ENCODE measurements around the gene SCD5. TPM values are rescaled to one million over a fixed set of nuclear protein-coding genes. Genes with fewer than 3 reads are reported as not detected.

The SCD5 gene
- total RNA-seq, 2 experiments from 2014 or later: 0.47 to 0.76 TPM

GRCh38 chr4:82640540-82640939 lies 158.1 kb downstream of the SCD5 start:
- CTCF ChIA-PET (ENCODE audit: unreplicated experiment): no interaction called here
- POLR2A ChIA-PET: no interaction called here
- Histone ChIP-seq H2AFZ (ENCODE audit: low read length) (no peak overlapping the region), H3K79me2 (ENCODE audit: insufficient read depth, low read depth, low read length) (no peaks in the 10 kb centered on the region), H3K9me2 (ENCODE audit: insufficient read depth, low read length) (no peaks in the 10 kb centered on the region), H4K20me1 (ENCODE audit: insufficient read depth, low read length) (no peaks in the 10 kb centered on the region), H3K36me3 (ENCODE audit: insufficient read depth, low read length) (no peaks in the 10 kb centered on the region), H3K4me3 (ENCODE audit: low read depth, low read length, poor library complexity, severe bottlenecking) (no peak overlapping the region), H3K4me2 (ENCODE audit: low read length) (no peak overlapping the region), H3K4me1 (ENCODE audit: insufficient read depth, low read length, poor library complexity, severe bottlenecking) (no peaks in the 10 kb centered on the region), H3K9me3 (ENCODE audit: low read length) (no peaks in the 10 kb centered on the region), H3K27ac (ENCODE audit: low read depth, low read length, poor library complexity, severe bottlenecking) (no peak overlapping the region)
- intact Hi-C loops (cut with micrococcal nuclease; ENCODE audit: unreplicated experiment): no loop called here
- TF ChIP-seq, protein P1, sequence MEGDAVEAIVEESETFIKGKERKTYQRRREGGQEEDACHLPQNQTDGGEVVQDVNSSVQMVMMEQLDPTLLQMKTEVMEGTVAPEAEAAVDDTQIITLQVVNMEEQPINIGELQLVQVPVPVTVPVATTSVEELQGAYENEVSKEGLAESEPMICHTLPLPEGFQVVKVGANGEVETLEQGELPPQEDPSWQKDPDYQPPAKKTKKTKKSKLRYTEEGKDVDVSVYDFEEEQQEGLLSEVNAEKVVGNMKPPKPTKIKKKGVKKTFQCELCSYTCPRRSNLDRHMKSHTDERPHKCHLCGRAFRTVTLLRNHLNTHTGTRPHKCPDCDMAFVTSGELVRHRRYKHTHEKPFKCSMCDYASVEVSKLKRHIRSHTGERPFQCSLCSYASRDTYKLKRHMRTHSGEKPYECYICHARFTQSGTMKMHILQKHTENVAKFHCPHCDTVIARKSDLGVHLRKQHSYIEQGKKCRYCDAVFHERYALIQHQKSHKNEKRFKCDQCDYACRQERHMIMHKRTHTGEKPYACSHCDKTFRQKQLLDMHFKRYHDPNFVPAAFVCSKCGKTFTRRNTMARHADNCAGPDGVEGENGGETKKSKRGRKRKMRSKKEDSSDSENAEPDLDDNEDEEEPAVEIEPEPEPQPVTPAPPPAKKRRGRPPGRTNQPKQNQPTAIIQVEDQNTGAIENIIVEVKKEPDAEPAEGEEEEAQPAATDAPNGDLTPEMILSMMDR (conservative IDR thresholded peaks at IDR 0.05; ENCODE audit: low read length): no peak
- no peak for TF ChIP-seq EZH2phosphoT487 (IDR thresholded peaks at IDR 0.05; ENCODE audit: borderline replicate concordance, low read depth, low read length)
- DNase-seq (ENCODE audit: low spot score): no peak
- BruUV-seq (replicated peaks): no TSS peak

DNA sequence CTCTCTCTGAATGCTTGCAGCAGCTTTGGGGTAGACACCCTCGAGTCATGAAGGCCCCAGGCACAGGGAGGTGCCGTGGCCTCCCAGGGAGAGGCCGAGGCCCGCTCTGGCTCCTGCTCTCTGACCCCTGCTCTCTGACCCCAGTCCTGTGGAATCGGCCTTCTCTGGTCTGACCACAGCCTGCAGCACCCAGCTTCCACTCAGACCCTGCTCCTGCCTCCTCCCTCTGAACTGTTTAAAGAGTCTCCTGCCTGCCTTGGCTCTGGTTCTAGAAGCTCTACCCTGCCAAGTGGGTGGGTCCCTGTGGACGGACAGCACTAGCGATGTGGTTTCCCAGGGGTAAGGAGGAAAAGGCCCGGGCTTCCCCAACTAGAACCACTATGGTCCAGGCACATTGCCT lies 158.6 kb downstream of the SCD5 start:
- intact Hi-C loops (cut with micrococcal nuclease; ENCODE audit: unreplicated experiment): no loop called here
- BruUV-seq (replicated peaks): no TSS peak
- ChIA-PET POLR2A (no interaction called here), CTCF (ENCODE audit: unreplicated experiment) (no interaction called here)
- H3K27ac ChIP-seq (ENCODE audit: low read depth, low read length, poor library complexity, severe bottlenecking): no peak overlapping the region
- no peaks in the 10 kb centered on the region for H3K79me2 ChIP-seq (ENCODE audit: insufficient read depth, low read depth, low read length)
- H3K4me3 ChIP-seq (ENCODE audit: low read depth, low read length, poor library complexity, severe bottlenecking): no peak overlapping the region
- TF ChIP-seq EZH2phosphoT487 (IDR thresholded peaks at IDR 0.05; ENCODE audit: borderline replicate concordance, low read depth, low read length): no peak
- TF ChIP-seq, protein P1 (conservative IDR thresholded peaks at IDR 0.05; ENCODE audit: low read length): no peak
- H3K9me2 ChIP-seq (ENCODE audit: insufficient read depth, low read length): no peaks in the 10 kb centered on the region
- no peaks in the 10 kb centered on the region for H3K36me3 ChIP-seq (ENCODE audit: insufficient read depth, low read length)
- H2AFZ ChIP-seq (ENCODE audit: low read length): no peak overlapping the region
- H4K20me1 ChIP-seq (ENCODE audit: insufficient read depth, low read length): no peaks in the 10 kb centered on the region
- no peak overlapping the region for H3K4me2 ChIP-seq (ENCODE audit: low read length)
- DNase-seq (ENCODE audit: low spot score): no peak
- H3K4me1 ChIP-seq (ENCODE audit: insufficient read depth, low read length, poor library complexity, severe bottlenecking): no peaks in the 10 kb centered on the region
- no peaks in the 10 kb centered on the region for H3K9me3 ChIP-seq (ENCODE audit: low read length)

DNA sequence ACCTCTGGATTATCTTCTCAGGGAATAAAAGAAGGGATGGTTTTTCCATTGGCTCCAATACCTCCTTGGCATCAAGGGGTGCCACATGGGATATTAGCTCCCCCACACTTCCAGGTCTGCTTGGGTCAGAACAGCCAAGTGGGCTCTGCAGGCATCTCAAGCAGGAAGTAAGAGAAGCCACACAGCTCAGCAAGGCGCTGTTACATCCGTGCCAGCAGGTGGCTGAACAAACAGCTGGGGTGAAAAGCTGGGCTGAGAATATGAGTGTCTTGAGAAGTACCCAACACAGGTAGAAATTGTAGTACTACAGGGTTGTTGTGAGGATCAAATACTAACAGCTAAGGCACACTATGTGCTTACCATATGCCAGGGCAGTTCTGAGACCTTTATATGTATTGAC lies 160.1 kb downstream of the SCD5 start:
- Histone ChIP-seq H3K79me2 (ENCODE audit: insufficient read depth, low read depth, low read length) (no peaks in the 10 kb centered on the region), H4K20me1 (ENCODE audit: insufficient read depth, low read length) (no peaks in the 10 kb centered on the region), H3K4me2 (ENCODE audit: low read length) (no peak overlapping the region), H3K36me3 (ENCODE audit: insufficient read depth, low read length) (no peaks in the 10 kb centered on the region), H3K4me3 (ENCODE audit: low read depth, low read length, poor library complexity, severe bottlenecking) (no peak overlapping the region), H3K27ac (ENCODE audit: low read depth, low read length, poor library complexity, severe bottlenecking) (no peak overlapping the region), H3K9me3 (ENCODE audit: low read length) (no peaks in the 10 kb centered on the region), H3K9me2 (ENCODE audit: insufficient read depth, low read length) (no peaks in the 10 kb centered on the region), H3K4me1 (ENCODE audit: insufficient read depth, low read length, poor library complexity, severe bottlenecking) (no peaks in the 10 kb centered on the region), H2AFZ (ENCODE audit: low read length) (no peak overlapping the region)
- BruUV-seq (replicated peaks): no TSS peak
- CTCF ChIA-PET (ENCODE audit: unreplicated experiment): no interaction called here
- POLR2A ChIA-PET: no interaction called here
- TF ChIP-seq EZH2phosphoT487 (IDR thresholded peaks at IDR 0.05; ENCODE audit: borderline replicate concordance, low read depth, low read length): no peak
- TF ChIP-seq, protein P1 (conservative IDR thresholded peaks at IDR 0.05; ENCODE audit: low read length): 0 out of 2 replicates have a peak, but pooled peaks have one; percentile 20
- intact Hi-C loops (cut with micrococcal nuclease; ENCODE audit: unreplicated experiment): no loop called here
- DNase-seq (ENCODE audit: low spot score): peak; percentile 3

All from OCI-LY7 (cell line).